Astrocyte of the cerebellum (primary cell): ENCODE results near the gene SRSF7.

Experiments used
- DNase-seq: peaks from one replicate; pipeline ENCODE4 v3.0.0-alpha.2; 2011; ENCODE audit warnings: low read depth
- H3K4me3 ChIP-seq: 2 replicates; pipeline ENCODE4 v1.5.1; 2011; ENCODE audit warnings: mild to moderate bottlenecking, low read depth, low read length, moderate library complexity
- CTCF ChIP-seq: IDR thresholded peaks from 2 replicates; pipeline ENCODE4 v1.5.1; 2012; ENCODE audit warnings: low read length, low read depth, moderate library complexity, mild to moderate bottlenecking; ENCODE audit errors: missing control alignments
- in situ Hi-C: cut with HindIII; loops from 2 replicates; pipeline ENCODE4 v1.10.0; 2017; ENCODE audit warnings: low sequenced_read_pairs

Gene SRSF7

DNA sequence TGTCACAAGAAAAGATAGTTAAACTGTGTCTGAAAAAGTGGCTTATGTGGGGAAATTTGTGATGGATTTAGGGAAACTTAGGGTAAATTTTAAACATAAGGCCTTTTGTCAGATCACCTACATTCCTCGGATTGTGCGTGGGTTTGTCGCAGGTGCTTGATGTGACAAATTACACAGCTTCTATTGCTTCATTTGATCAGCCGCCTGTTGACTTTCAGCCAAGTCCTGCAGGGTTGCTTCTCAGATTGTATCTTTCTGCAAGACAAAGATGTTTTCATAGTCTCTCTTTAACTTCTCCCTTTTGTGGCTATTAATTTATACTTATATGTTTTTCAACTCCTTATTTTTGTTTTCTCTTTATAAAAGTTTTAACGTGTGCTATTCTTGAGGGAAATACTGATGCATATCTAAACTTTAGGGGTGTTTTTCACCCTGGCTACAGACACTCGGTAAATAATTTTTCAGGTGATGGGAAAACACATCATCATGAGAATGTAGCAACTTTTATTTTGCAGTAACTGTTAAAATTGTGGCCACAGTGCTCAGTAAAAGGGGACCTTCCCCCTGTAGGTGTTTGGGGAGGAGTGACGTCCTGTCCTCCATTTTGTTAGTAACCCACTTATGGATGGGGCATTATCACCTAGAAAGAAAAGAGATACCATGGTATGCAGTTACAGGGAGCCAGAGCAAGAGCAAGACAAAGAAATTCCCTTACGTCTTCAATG lies 53.9 kb downstream of the SRSF7 start:
- in situ Hi-C loops: no loop called here
- DNase-seq: no peak
- H3K4me3 ChIP-seq: no peak overlapping the region
- TF ChIP-seq CTCF: no peak
